CD14-positive monocyte (primary cell): ENCODE results near the gene TAS2R30. TPM values are rescaled to one million over a fixed set of nuclear protein-coding genes. Genes with fewer than 3 reads are reported as not detected.

Experiments used
- DNase-seq, 3 donors: peaks; one replicate each; pipeline ENCODE4 v3.0.0-alpha.2; 2011 to 2022
- H2AFZ ChIP-seq: 2 replicates; pipeline ENCODE4 v1.6.0; 2012; ENCODE audit warnings: mild to moderate bottlenecking, low read depth, low read length, inconsistent platforms; ENCODE audit not compliant: insufficient read depth, poor library complexity, severe bottlenecking
- H3K27ac ChIP-seq, 2 donors: 1 replicate in 1 of 2; 2 replicates in 1 of 2; pipeline ENCODE4 v1.5.1; 2012 to 2013; ENCODE audit warnings: low read length in 2 of 2, control low read depth in 1 of 2, inconsistent platforms in 1 of 2, low read depth in 1 of 2, mild to moderate bottlenecking in 1 of 2
- H3K27me3 ChIP-seq, 2 donors: one replicate each; pipeline versions ENCODE4 v1.6.0 to v1.6.1; 2011 to 2013; ENCODE audit warnings: low read length in 2 of 2; ENCODE audit not compliant: control insufficient read depth in 2 of 2, insufficient read depth in 2 of 2
- H3K36me3 ChIP-seq, 2 donors: replicated peaks in 1 of 2; 1 replicate in 1 of 2; 2 replicates in 1 of 2; pipeline versions ENCODE4 v1.5.1 to v1.6.1; 2012 to 2013; ENCODE audit warnings: low read length in 2 of 2, control low read depth in 1 of 2, inconsistent platforms in 1 of 2, mild to moderate bottlenecking in 1 of 2; ENCODE audit not compliant: insufficient read depth in 2 of 2, control insufficient read depth in 1 of 2
- H3K4me1 ChIP-seq, 2 donors: 1 replicate in 1 of 2; 2 replicates in 1 of 2; pipeline versions ENCODE4 v1.5.1 to v1.6.1; 2012 to 2013; ENCODE audit warnings: low read length in 2 of 2, control low read depth in 1 of 2, inconsistent platforms in 1 of 2, mild to moderate bottlenecking in 1 of 2, moderate library complexity in 1 of 2; ENCODE audit not compliant: insufficient read depth in 2 of 2, control insufficient read depth in 1 of 2
- H3K4me2 ChIP-seq: replicated peaks from 2 replicates; pipeline ENCODE3; 2012; ENCODE audit warnings: low read length, moderate library complexity, mild to moderate bottlenecking; ENCODE audit not compliant: poor library complexity, severe bottlenecking; ENCODE audit errors: extremely low read depth
- H3K4me3 ChIP-seq, 3 experiments: fragments of 200-600 bp in 1 of 3; sonication (generic) in 1 of 3; replicated peaks in 1 of 3; 1 replicate in 2 of 3; 2 replicates in 1 of 3; pipeline ENCODE4 v1.5.1; 2011 to 2013; ENCODE audit warnings: low read length in 3 of 3, mild to moderate bottlenecking in 3 of 3, control low read depth in 2 of 3, low read depth in 2 of 3, inconsistent platforms in 1 of 3, moderate library complexity in 1 of 3
- H3K79me2 ChIP-seq: 2 replicates; pipeline ENCODE4 v1.6.0; 2012; ENCODE audit warnings: mild to moderate bottlenecking, control low read depth, inconsistent platforms, low read length, moderate library complexity; ENCODE audit not compliant: insufficient read depth
- H3K9ac ChIP-seq: 2 replicates; pipeline ENCODE4 v1.6.0; 2017; ENCODE audit warnings: low read length, mild to moderate bottlenecking; ENCODE audit not compliant: insufficient read depth, poor library complexity, severe bottlenecking
- H3K9me3 ChIP-seq, 2 donors: replicated peaks in 1 of 2; 1 replicate in 1 of 2; 2 replicates in 1 of 2; pipeline versions ENCODE4 v1.5.1 to v1.6.1; 2012 to 2013; ENCODE audit warnings: low read length in 2 of 2, control low read depth in 1 of 2; ENCODE audit not compliant: control insufficient read depth in 1 of 2, insufficient read depth in 1 of 2
- H4K20me1 ChIP-seq: 2 replicates; pipeline ENCODE4 v1.6.0; 2012; ENCODE audit warnings: mild to moderate bottlenecking, low read length, control low read depth, moderate library complexity; ENCODE audit not compliant: insufficient read depth
- H3K27ac Mint-ChIP-seq, 7 donors: one replicate each; pipeline ENCODE4 v1.8.0; 2020; ENCODE audit warnings: mild to moderate bottlenecking in 7 of 7, mixed read lengths in 7 of 7, moderate library complexity in 6 of 7, inconsistent platforms in 2 of 7
- H3K27me3 Mint-ChIP-seq, 3 donors: one replicate each; pipeline ENCODE4 v1.8.0; 2021 to 2022; ENCODE audit warnings: low read depth in 3 of 3, mild to moderate bottlenecking in 3 of 3, mixed read lengths in 3 of 3, moderate library complexity in 3 of 3, inconsistent platforms in 1 of 3
- H3K36me3 Mint-ChIP-seq, 2 donors: one replicate each; pipeline ENCODE4 v1.8.0; 2020; ENCODE audit warnings: mixed read lengths in 2 of 2, inconsistent platforms in 1 of 2, mild to moderate bottlenecking in 1 of 2
- H3K4me1 Mint-ChIP-seq: one replicate; pipeline ENCODE4 v1.8.0; 2020; ENCODE audit warnings: mild to moderate bottlenecking, mixed read lengths
- H3K4me3 Mint-ChIP-seq, 2 donors: one replicate each; pipeline ENCODE4 v1.8.0; 2020; ENCODE audit warnings: mild to moderate bottlenecking in 2 of 2, mixed read lengths in 2 of 2, moderate library complexity in 1 of 2
- H3K9me3 Mint-ChIP-seq, 7 donors: one replicate each; pipeline ENCODE4 v1.8.0; 2020 to 2022; ENCODE audit warnings: mixed read lengths in 7 of 7, mild to moderate bottlenecking in 6 of 7, moderate library complexity in 6 of 7, inconsistent platforms in 2 of 7
- CTCF ChIP-seq: fragments of 200-600 bp; IDR thresholded peaks from one replicate; pipeline ENCODE4 v1.8.0; 2022; ENCODE audit warnings: antibody characterized with exemption, mild to moderate bottlenecking
- WGBS: methylation state at CpG from one replicate; pipeline ENCODE4 v1.1.5; 2013; ENCODE audit warnings: missing lambda C conversion rate; ENCODE audit not compliant: insufficient coverage; 5-methylcytosine and 5-hydroxymethylcytosine counted together
- intact Hi-C, 2 donors: fragments of 100-400 bp; cut with micrococcal nuclease; formaldehyde crosslinking; loops; one replicate each; pipeline versions ENCODE4 v1.15.0 to v1.15.1; 2023
- polyA plus RNA-seq, 3 donors: library from polyadenylated mRNA; depleted of rRNA in 1 of 3; unstranded in 2 of 3; stranded (reverse) in 1 of 3; fragments of 300-500 nt in 2 of 3; fragments of >200 nt in 1 of 3; fragmentation: Illumina TruSeq in 2 of 3; gene quantifications; 1 replicate in 2 of 3; 2 replicates in 1 of 3; pipeline ENCODE4 v1.2.3, GENCODE V29; 2012 to 2021

TAS2R30 gene
- polyA plus RNA-seq, 3 donors = 0.05 TPM; not detected in 2

- Histone ChIP-seq H3K79me2 (peaks cover 55% of the 10 kb centered on the region), H3K27me3 (no peaks in the 10 kb centered on the region), H3K9ac (no peak overlapping the region), H3K9me3 (peaks cover 10 to 21% of the 10 kb centered on the region in 2 donors), H3K36me3 (peaks cover 0 to 12% of the 10 kb centered on the region in 2 donors), H3K4me3 (no peak overlapping the region), H3K27ac (no peak overlapping the region), H4K20me1 (peaks cover 4% of the 10 kb centered on the region), H2AFZ (no peak overlapping the region), H3K4me2 (no peak overlapping the region), H3K4me1 (no peaks in the 10 kb centered on the region)
- H3K36me3 Mint-ChIP-seq = peaks cover 16 to 31% of the 10 kb centered on the region in 2 donors
- DNase-seq = no peak
- H3K4me3 Mint-ChIP-seq = no peak overlapping the region
- no peak for TF ChIP-seq CTCF
- no peak overlapping the region for H3K27ac Mint-ChIP-seq
- WGBS = no CpG with 5 or more reads among the region's 1 CpG
- intact Hi-C loops = no loop called here
- no peaks in the 10 kb centered on the region for H3K27me3 Mint-ChIP-seq
- H3K4me1 Mint-ChIP-seq = peaks cover 5% of the 10 kb centered on the region
- peaks cover 10 to 16% (median 14%) of the 10 kb centered on the region in 7 donors for H3K9me3 Mint-ChIP-seq
Observed at GRCh38 chr12:11154400-11154925, 20.0 kb upstream of the TAS2R30 start.

- Mint-ChIP-seq H3K27ac (peak overlapping the region in 1 of 7 donors; percentile 63), H3K4me1 (peaks cover 3% of the 10 kb centered on the region), H3K36me3 (peaks cover 11 to 25% of the 10 kb centered on the region in 2 donors), H3K9me3 (peaks cover 10 to 17% (median 14%) of the 10 kb centered on the region in 7 donors), H3K27me3 (no peaks in the 10 kb centered on the region), H3K4me3 (no peak overlapping the region)
- Histone ChIP-seq H3K4me2 (no peak overlapping the region), H3K9me3 (peaks cover 10 to 21% of the 10 kb centered on the region in 2 donors), H3K27ac (no peak overlapping the region), H2AFZ (no peak overlapping the region), H3K9ac (no peak overlapping the region), H3K27me3 (no peaks in the 10 kb centered on the region), H3K4me1 (no peaks in the 10 kb centered on the region), H3K4me3 (no peak overlapping the region), H3K36me3 (peaks cover 0 to 5% of the 10 kb centered on the region in 2 donors), H3K79me2 (peaks cover 43% of the 10 kb centered on the region), H4K20me1 (no peaks in the 10 kb centered on the region)
- intact Hi-C loops = no loop called here
- no peak for DNase-seq
- no CpG with 5 or more reads among the region's 2 CpGs for WGBS
- TF ChIP-seq CTCF = no peak
Observed at GRCh38 chr12:11152725-11153124, 18.3 kb upstream of the TAS2R30 start.
